Ishikawa (cell line): ENCODE results near the gene ACTN3.

Experiments
- FOXM1 ChIP-seq: IDR thresholded peaks from 2 replicates; pipeline ENCODE4 v1.6.1; 2012; ENCODE audit warnings: low read depth, borderline replicate concordance
- NFIC ChIP-seq: IDR thresholded peaks from 2 replicates; pipeline ENCODE4 v1.6.1; 2012
- TAF1 ChIP-seq: IDR thresholded peaks from 2 replicates; pipeline ENCODE4 v1.6.1; 2012; ENCODE audit warnings: low read depth, mild to moderate bottlenecking
- TCF12 ChIP-seq: IDR thresholded peaks from 2 replicates; pipeline ENCODE4 v1.6.1; 2012; ENCODE audit warnings: low read depth
- TEAD4 ChIP-seq: IDR thresholded peaks from 2 replicates; pipeline ENCODE4 v1.6.1; 2012
- YY1 ChIP-seq: IDR thresholded peaks from 2 replicates; pipeline ENCODE4 v1.6.1; 2012; ENCODE audit warnings: low read depth
- TF ChIP-seq, protein P1 (sequence below): IDR thresholded peaks from 2 replicates; pipeline ENCODE4 v1.6.1; 2012; ENCODE audit warnings: low read depth, mild to moderate bottlenecking
- TF ChIP-seq, protein P2 (sequence below): IDR thresholded peaks from 2 replicates; pipeline ENCODE4 v1.6.1; 2012

DNA sequence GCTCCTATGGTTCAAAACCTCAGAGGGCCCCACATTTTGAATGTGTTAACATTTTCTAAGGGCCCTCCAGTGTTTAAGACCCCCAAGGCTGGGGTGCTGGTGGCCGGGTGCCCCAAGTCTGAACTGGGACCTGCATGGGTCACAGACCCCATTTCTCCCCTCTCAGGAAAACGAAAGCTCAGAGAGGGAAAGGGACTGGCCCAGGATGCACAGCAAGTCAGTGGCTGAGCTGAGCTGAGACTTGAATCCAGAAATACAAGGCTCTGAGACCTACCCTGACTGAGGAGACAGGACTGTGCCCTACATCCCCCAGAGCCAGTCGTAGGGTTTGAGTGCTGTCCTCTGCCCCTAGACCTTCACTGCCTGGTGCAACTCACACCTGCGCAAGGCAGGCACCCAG lies 4.2 kb downstream of the ACTN3 start:
- no peak for TF ChIP-seq TEAD4
- no peak for TF ChIP-seq YY1
- no peak for TF ChIP-seq NFIC
- TF ChIP-seq, protein P1, sequence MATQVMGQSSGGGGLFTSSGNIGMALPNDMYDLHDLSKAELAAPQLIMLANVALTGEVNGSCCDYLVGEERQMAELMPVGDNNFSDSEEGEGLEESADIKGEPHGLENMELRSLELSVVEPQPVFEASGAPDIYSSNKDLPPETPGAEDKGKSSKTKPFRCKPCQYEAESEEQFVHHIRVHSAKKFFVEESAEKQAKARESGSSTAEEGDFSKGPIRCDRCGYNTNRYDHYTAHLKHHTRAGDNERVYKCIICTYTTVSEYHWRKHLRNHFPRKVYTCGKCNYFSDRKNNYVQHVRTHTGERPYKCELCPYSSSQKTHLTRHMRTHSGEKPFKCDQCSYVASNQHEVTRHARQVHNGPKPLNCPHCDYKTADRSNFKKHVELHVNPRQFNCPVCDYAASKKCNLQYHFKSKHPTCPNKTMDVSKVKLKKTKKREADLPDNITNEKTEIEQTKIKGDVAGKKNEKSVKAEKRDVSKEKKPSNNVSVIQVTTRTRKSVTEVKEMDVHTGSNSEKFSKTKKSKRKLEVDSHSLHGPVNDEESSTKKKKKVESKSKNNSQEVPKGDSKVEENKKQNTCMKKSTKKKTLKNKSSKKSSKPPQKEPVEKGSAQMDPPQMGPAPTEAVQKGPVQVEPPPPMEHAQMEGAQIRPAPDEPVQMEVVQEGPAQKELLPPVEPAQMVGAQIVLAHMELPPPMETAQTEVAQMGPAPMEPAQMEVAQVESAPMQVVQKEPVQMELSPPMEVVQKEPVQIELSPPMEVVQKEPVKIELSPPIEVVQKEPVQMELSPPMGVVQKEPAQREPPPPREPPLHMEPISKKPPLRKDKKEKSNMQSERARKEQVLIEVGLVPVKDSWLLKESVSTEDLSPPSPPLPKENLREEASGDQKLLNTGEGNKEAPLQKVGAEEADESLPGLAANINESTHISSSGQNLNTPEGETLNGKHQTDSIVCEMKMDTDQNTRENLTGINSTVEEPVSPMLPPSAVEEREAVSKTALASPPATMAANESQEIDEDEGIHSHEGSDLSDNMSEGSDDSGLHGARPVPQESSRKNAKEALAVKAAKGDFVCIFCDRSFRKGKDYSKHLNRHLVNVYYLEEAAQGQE: no peak
- no peak for TF ChIP-seq TCF12
- no peak for TF ChIP-seq TAF1
- TF ChIP-seq, protein P2, sequence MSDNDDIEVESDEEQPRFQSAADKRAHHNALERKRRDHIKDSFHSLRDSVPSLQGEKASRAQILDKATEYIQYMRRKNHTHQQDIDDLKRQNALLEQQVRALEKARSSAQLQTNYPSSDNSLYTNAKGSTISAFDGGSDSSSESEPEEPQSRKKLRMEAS: no peak
- no peak for TF ChIP-seq FOXM1
